ENCODE results near the gene KRT83. TPM values are rescaled to one million over a fixed set of nuclear protein-coding genes. Genes with fewer than 3 reads are reported as not detected.
"Not testable (repeated sequence)": the region's sequence is repeated elsewhere in the genome, so short reads cannot be mapped to it uniquely, and the experiment has no call there.

KRT83 gene
- total RNA-seq, 1 donor from 2014 or later = not detected

DNA sequence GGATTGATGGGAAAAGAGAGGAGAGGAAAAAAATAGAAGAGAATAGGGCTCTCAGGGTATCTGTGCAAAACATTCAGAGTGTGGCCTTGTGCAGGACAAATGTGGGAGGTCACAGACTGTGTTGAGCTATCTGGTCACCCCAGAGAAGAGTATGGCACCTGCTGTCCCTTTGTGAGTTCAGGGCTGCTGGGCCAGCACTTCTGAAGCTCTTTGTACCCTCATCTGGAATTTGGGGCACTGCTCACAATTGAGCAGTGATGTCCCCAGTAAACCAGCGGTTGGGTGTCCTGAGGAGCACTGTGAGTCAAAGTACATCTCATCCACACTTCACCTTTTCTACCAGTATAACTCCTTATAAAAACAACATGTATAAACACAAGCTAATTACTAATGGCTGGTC, 27.3 kb downstream of the KRT83 start:
- H3K4me3 Mint-ChIP-seq (ENCODE audit: low read depth) = no peak overlapping the region
- H3K4me1 Mint-ChIP-seq (ENCODE audit: low read depth) = no peaks in the 10 kb centered on the region
- no peak for DNase-seq (ENCODE audit: low spot score, unreplicated experiment)
- no peaks in the 10 kb centered on the region for H3K9me3 Mint-ChIP-seq (ENCODE audit: low read depth)
- peaks cover 61% of the 10 kb centered on the region for H3K27me3 Mint-ChIP-seq
- H3K36me3 Mint-ChIP-seq (ENCODE audit: insufficient read depth) = no peaks in the 10 kb centered on the region
- H3K27ac Mint-ChIP-seq = no peak overlapping the region
- TF ChIP-seq, protein P1, sequence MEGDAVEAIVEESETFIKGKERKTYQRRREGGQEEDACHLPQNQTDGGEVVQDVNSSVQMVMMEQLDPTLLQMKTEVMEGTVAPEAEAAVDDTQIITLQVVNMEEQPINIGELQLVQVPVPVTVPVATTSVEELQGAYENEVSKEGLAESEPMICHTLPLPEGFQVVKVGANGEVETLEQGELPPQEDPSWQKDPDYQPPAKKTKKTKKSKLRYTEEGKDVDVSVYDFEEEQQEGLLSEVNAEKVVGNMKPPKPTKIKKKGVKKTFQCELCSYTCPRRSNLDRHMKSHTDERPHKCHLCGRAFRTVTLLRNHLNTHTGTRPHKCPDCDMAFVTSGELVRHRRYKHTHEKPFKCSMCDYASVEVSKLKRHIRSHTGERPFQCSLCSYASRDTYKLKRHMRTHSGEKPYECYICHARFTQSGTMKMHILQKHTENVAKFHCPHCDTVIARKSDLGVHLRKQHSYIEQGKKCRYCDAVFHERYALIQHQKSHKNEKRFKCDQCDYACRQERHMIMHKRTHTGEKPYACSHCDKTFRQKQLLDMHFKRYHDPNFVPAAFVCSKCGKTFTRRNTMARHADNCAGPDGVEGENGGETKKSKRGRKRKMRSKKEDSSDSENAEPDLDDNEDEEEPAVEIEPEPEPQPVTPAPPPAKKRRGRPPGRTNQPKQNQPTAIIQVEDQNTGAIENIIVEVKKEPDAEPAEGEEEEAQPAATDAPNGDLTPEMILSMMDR (IDR thresholded peaks at IDR 0.05; ENCODE audit: unreplicated experiment) = no peak

DNA sequence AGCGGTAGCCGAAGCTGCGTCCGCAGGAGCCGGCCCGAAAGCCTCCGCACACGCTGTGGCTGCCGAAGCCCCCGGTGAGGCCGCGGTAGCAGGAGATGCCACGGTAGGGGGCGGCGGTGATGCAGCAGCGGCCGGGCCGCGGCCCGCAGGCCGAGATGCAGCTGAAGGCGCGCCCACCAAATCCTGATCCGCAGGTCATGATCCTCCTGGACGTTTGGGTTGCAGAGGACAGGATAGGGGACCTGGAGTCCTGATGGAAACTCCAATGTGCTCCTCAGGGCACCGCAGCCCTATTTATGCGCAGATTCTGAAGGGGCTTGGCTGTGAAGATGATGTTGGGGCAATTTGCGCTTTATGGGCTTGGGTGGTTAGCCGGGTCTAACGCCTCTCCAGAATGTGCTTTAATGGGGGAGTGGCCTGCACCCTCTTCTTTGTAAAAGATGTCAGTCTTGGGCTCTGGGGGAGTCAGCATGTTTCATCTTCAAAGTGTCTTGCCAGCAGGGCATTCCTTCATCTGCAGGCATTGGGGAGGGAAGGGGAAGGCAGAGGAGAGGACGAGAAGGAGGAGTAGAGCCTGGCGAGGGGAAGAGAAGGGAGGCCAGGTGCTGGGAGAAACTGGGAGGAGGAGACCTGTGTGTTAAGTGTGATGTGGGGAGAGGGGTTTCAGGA, 29.8 kb downstream of the KRT83 start, which contains the start of gene KRT81:
KRT81 (minus strand) TSS at position 268 of the 669 bp plus-strand sequence; CDS start at position 199, 69 bp downstream.
- Mint-ChIP-seq H3K9me3 (ENCODE audit: low read depth) (no peaks in the 10 kb centered on the region), H3K27me3 (peaks cover 53% of the 10 kb centered on the region), H3K36me3 (ENCODE audit: insufficient read depth) (no peaks in the 10 kb centered on the region), H3K4me3 (ENCODE audit: low read depth) (no peak within 1 kb of the TSS), H3K4me1 (ENCODE audit: low read depth) (no peaks in the 10 kb centered on the region), H3K27ac (no peak within 1 kb of the TSS)
- DNase-seq (ENCODE audit: low spot score, unreplicated experiment) = no peak
- TF ChIP-seq, protein P1 (IDR thresholded peaks at IDR 0.05; ENCODE audit: unreplicated experiment) = no peak

DNA sequence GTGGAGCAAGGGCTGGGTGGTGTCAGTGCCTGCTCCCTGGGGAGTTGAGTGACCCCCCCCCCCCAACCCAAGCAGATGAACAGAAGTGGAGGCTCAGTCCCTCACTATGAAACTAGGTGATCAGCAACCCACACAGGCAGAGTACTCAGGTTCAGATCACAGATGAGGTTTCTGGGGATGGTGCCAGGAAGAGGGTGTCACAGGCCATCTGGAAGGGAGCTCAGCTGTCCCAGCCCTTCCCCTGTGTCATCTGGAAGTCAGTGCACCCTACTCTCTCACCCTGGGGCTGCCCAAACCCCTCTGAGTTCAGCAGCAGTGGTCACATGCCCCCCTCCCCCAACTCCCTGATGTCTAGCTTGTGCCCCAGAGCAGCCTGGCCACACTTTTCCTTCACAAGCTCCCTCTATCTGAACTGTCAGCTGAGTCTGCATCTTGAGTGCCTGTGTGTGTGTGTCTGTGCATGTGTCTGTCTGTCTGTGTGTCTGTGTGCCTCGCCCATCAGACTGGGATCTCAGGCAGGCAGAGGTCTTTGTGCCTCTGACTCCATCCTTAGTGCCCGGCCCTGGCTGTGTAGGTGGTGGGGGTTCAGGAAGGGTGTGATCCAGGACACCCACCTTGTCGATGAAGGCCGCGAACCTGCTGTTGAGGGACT, 30.6 kb downstream of the KRT83 start:
- H3K27me3 Mint-ChIP-seq = peaks cover 49% of the 10 kb centered on the region
- not testable (repeated sequence) for H3K27ac Mint-ChIP-seq; H3K4me3 Mint-ChIP-seq (ENCODE audit: low read depth)

DNA sequence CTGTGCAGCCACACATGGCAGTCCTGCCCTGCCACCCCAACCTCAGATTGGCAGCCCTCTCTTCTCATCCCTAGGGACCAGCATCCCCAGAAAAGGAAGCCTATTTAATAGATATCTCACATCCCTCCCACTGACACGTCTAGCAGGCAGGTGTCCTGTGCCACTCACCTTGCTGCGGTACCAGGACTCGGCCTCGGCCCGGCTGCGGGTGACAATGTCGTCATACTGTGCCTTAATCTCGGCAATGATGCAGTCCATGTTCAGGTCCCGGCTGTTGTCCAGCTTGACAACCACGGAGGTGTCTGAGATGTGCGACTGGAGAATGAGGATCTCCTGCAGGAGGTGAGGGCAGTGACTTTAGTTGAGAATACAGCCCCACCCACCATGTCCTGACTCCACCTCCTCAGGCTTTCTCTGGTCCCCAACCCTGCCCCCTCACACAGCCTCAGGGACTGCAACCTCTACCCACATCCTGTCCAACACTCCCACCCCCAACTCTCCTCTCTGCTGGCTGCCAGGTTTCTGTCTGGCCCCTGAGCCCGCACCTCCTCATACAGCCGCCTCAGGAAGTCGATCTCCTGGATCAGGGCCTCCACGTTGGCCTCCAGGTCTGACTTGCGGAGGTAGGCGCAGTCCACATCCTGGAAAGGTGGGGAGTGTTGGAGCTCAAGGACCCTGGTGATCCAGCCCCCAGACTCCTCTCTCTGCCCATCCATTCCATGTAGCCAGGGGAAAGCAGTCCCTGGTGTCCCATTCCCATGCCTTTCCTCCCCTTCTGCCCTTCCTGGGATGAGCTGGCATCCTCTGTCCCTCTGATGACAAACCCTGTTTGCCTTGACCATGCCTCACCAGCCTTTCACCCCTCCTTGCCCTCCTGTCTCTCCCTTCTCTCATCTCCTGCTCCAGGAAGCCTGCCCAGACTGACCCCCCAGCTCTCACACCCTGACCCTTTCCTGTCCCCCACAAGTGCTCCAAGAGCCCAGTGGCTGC, 33.1 kb downstream of the KRT83 start:
- peaks cover 30% of the 10 kb centered on the region for H3K27me3 Mint-ChIP-seq
- H3K9me3 Mint-ChIP-seq (ENCODE audit: low read depth); H3K27ac Mint-ChIP-seq; DNase-seq (ENCODE audit: low spot score, unreplicated experiment); H3K36me3 Mint-ChIP-seq (ENCODE audit: insufficient read depth); H3K4me1 Mint-ChIP-seq (ENCODE audit: low read depth); H3K4me3 Mint-ChIP-seq (ENCODE audit: low read depth): not testable (repeated sequence)

More for the DNA sequence above, 30.6 kb downstream of the KRT83 start:
- not testable (repeated sequence) for DNase-seq (ENCODE audit: low spot score, unreplicated experiment); H3K4me1 Mint-ChIP-seq (ENCODE audit: low read depth); H3K9me3 Mint-ChIP-seq (ENCODE audit: low read depth); H3K36me3 Mint-ChIP-seq (ENCODE audit: insufficient read depth)

DNA sequence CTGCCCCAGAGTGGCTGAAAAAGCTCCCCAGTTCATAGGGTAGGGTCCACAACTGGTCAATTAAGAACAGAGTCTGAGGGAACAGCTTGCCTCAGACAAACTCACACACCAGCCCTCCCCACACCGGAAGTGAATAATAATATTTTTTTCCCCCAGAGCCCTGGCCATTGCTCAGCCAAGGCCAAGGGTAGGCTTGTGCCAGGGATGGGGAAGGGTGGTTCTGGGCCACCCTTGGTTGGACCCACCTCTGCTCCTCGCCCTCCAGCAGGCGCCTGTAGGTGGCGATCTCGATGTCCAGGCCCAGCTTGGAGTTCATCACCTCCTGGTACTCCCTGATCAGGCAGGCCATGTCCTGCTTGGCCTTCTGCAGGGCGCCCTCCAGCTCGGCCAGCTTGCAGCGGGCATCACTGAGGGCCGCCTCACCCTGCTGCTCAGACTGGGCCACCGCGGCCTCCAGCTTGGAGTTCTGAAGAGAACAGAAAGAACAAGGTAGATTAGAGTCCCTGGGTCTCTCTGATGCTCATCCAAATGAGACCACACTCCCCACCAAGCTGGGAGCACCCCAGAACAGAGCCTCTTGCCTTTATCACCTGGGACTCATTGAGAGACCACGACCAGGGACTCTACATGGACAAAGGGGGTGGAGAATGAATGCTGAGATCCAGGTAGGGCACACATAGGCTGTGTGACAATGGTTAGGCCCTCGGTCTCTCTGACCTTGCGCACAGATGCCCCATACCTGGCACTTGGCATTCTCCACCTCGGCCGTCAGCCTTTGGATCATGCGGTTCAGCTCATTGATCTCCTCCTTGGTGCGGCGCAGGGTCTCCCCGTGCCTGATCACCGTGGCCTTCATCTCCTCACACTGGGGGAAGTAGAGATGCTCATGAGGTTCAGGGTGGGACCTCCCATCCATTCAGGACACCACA, 34.1 kb downstream of the KRT83 start:
- H3K9me3 Mint-ChIP-seq (ENCODE audit: low read depth); DNase-seq (ENCODE audit: low spot score, unreplicated experiment); H3K27ac Mint-ChIP-seq; H3K36me3 Mint-ChIP-seq (ENCODE audit: insufficient read depth); H3K4me3 Mint-ChIP-seq (ENCODE audit: low read depth); H3K4me1 Mint-ChIP-seq (ENCODE audit: low read depth): not testable (repeated sequence)
- peaks cover 27% of the 10 kb centered on the region for H3K27me3 Mint-ChIP-seq

DNA sequence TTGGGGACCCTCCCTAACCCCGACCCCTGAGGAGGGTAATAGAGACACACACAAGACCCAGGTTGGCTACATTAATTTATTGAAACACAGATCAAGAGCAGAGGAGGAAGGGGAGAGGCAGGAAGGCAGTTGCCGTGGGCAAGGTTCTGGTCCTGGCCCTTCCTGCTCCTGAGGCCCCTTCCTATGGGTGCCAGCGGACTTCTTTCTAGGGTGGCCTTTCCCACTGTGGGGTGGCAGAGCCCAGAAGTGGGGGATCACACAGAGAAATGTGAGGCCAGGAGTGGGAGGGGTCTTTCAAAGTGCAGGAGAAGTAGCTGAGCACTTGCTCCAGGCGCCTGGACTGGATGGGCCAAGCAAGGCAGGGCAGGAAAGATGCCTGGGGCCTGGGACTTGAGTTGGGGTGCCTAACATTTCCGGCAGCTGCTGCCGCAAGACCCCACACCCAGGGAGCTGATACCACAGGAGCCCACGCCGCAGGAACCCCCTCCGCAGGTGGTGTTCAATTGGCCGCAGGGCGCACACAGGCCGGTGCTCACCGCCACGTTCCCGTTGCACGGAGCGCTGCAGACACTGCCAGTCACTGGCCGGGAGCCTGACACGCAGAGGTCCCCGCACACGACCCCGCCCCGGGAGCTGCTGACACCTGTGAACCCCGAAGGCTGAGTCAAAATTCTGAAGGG, 35.2 kb downstream of the KRT83 start:
- Mint-ChIP-seq H3K36me3 (ENCODE audit: insufficient read depth) (no peaks in the 10 kb centered on the region), H3K27ac (no peak overlapping the region), H3K4me1 (ENCODE audit: low read depth) (no peaks in the 10 kb centered on the region), H3K9me3 (ENCODE audit: low read depth) (no peaks in the 10 kb centered on the region), H3K27me3 (peaks cover 19% of the 10 kb centered on the region), H3K4me3 (ENCODE audit: low read depth) (no peak overlapping the region)
- TF ChIP-seq, protein P1 (IDR thresholded peaks at IDR 0.05; ENCODE audit: unreplicated experiment) = no peak
- DNase-seq (ENCODE audit: low spot score, unreplicated experiment) = no peak
